SKM-1 (cell line): Measurements from ENCODE around the gene DAB2.

Source experiments
- DNase-seq: peaks from one replicate; lab custom pipeline; 2025; ENCODE audit not compliant: unreplicated experiment; lab: John Stamatoyannopoulos, UW

DAB2 gene

GRCh38 chr5:39424736-39425637, at the start of gene DAB2:
TSS of gene DAB2 (minus strand) at chr5:39424980. CDS start at chr5:39394320, 30,660 bp downstream.
- DNase-seq: peak; percentile 81

GRCh38 chr5:39473156-39473775, 48.5 kb upstream of the DAB2 start:
- no peak for DNase-seq

GRCh38 chr5:39471836-39472508, 47.2 kb upstream of the DAB2 start:
- no peak for DNase-seq

GRCh38 chr5:39470811-39471210, 46.0 kb upstream of the DAB2 start:
- no peak for DNase-seq

GRCh38 chr5:39469777-39470415, 45.1 kb upstream of the DAB2 start:
- no peak for DNase-seq

GRCh38 chr5:39469176-39469575, 44.4 kb upstream of the DAB2 start:
- no peak for DNase-seq

GRCh38 chr5:39466846-39467245, 42.1 kb upstream of the DAB2 start:
- DNase-seq: no peak

- DNase-seq: no peak
These were observed 41.1 kb upstream of the DAB2 start for GRCh38 chr5:39465843-39466242.

- DNase-seq: no peak
These were observed 40.3 kb upstream of the DAB2 start for GRCh38 chr5:39465097-39465496.

GRCh38 chr5:39464088-39464487, 39.3 kb upstream of the DAB2 start:
- no peak for DNase-seq

GRCh38 chr5:39462211-39462610, 37.4 kb upstream of the DAB2 start:
- DNase-seq: no peak

- DNase-seq: no peak
These were observed 36.4 kb upstream of the DAB2 start for GRCh38 chr5:39461007-39461682.

GRCh38 chr5:39459907-39460306, 35.1 kb upstream of the DAB2 start:
- DNase-seq: no peak

GRCh38 chr5:39459071-39459470, 34.3 kb upstream of the DAB2 start:
- DNase-seq: no peak

- no peak for DNase-seq
These were observed 30.9 kb upstream of the DAB2 start for GRCh38 chr5:39455645-39456044.

- no peak for DNase-seq
These were observed 28.8 kb upstream of the DAB2 start for GRCh38 chr5:39453606-39454005.

- no peak for DNase-seq
These were observed 28.1 kb upstream of the DAB2 start for GRCh38 chr5:39452846-39453245.

GRCh38 chr5:39451276-39451941, 26.6 kb upstream of the DAB2 start:
- no peak for DNase-seq

GRCh38 chr5:39450487-39450886, 25.7 kb upstream of the DAB2 start:
- DNase-seq: no peak

GRCh38 chr5:39449591-39449990, 24.8 kb upstream of the DAB2 start:
- no peak for DNase-seq
